Cardiac fibroblast (primary cell): Measurements from ENCODE around the gene NID2.
A peak's percentile ranks its signal among the peaks of the same experiment; 100 is the strongest.

Experiments
- DNase-seq, 2 donors: peaks; one replicate each; pipeline versions ENCODE4 v3.0.0 to v3.0.0-alpha.2; 2010; ENCODE audit warnings: low read depth in 2 of 2
- H3K4me3 ChIP-seq, 2 donors: replicated peaks in 1 of 2; 1 replicate in 1 of 2; 2 replicates in 1 of 2; pipeline ENCODE4 v1.5.1; 2011; ENCODE audit warnings: low read depth in 2 of 2, low read length in 2 of 2, mild to moderate bottlenecking in 2 of 2, moderate library complexity in 1 of 2
- CTCF ChIP-seq: IDR thresholded peaks from one replicate; pipeline ENCODE4 v1.5.1; 2011; ENCODE audit warnings: low read depth, mild to moderate bottlenecking, low read length, inconsistent platforms

NID2 gene

DNA sequence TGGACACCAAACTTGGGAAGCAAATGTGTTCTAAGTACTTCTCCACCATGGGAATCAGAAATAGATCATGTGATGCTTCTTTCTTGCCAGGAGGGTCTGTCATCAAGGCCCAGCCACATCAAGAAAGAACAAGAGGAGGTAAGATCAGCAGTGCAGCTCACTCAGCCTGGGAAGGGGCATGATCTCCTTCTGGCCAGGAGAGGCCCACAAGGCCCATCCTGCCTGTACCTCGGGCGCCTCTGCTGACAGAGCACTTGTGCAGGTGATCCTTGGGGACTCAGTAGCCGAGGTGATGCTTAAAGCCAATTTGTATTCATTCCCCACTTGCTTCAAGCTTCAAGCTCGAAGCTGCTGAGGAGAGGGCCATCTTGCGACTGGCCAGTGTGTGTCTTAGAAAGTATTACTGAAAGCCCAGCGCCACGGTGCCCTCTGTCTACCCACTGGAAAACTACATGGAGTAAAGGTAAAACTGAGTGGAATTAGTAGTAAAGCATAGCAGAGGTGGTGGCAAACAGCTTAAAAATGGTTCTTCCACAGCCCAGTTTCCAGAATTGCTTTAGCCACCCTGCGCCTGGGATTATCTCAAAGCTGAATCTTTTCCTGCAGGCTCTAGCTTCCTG is 53.3 kb downstream of the NID2 start:
- no peak overlapping the region for H3K4me3 ChIP-seq
- peak in 1 of 2 donors; percentile 48 for DNase-seq
- TF ChIP-seq CTCF = peak; percentile 65

GRCh38 chr14:52014601-52015267 is 54.1 kb downstream of the NID2 start:
- H3K4me3 ChIP-seq = no peak overlapping the region
- no peak for TF ChIP-seq CTCF
- no peak for DNase-seq

DNA sequence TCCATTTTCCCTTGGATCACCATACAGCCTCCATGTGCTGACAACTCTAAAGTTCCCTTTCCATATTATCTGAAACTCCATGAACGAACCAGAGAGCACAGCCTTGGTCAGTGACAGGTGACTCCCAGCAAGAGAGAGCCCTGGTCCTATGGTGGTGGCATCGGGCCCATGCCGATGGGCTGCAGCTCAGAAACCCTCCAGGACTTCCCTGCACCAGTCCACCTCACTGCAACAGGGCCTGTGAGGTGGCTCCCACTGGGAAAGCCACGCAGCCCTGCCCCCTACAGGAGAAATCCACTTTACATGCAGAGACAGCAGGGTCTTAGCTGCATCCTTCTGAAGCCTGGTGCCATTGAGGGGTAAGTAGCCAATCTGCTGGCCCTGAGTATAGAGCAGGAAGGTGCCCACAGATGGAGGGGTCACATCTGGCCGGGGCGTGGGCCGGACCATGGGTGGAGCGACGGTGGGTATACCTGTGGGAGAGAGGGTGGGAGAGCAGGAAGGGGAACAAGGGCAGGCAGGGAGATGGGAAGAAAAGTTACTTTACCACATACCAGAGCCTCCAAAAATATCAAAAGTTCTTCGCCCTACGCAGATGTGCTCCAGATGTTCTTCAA is 54.8 kb downstream of the NID2 start:
- no peak for DNase-seq
- H3K4me3 ChIP-seq = no peak overlapping the region
- peak; percentile 32 for TF ChIP-seq CTCF

- H3K4me3 ChIP-seq = no peak overlapping the region
- no peak for TF ChIP-seq CTCF
- DNase-seq = peak; percentile 86 to 95
These were observed 56.2 kb downstream of the NID2 start for GRCh38 chr14:52012635-52013034.

DNA sequence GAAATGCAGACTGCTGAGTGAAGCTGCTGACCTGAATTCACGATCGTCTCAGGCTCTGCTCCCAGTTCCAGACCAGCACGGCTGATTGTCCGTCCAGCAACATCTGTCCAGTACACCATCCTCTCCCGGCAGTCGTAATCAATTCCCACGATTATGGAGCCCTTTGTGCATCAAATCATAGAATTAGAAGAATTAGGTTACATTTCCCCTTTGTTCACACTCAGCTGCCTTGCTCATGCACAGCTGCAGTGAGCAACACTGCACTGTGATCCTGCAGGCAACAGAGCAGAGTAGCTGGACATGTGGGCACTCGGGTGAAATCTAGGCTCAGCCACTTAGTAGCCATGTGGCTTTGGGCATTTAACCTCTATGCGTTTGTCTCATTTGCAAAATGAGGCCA is 57.3 kb downstream of the NID2 start:
- DNase-seq = no peak
- TF ChIP-seq CTCF = no peak
- H3K4me3 ChIP-seq = no peak overlapping the region

GRCh38 chr14:52010173-52010693 is 58.6 kb downstream of the NID2 start:
- no peak for DNase-seq
- no peak overlapping the region for H3K4me3 ChIP-seq
- no peak for TF ChIP-seq CTCF
